ENCODE measurements around the gene REM1.
"Not testable (repeated sequence)": the region's sequence is repeated elsewhere in the genome, so short reads cannot be mapped to it uniquely, and the experiment has no call there.

DNA sequence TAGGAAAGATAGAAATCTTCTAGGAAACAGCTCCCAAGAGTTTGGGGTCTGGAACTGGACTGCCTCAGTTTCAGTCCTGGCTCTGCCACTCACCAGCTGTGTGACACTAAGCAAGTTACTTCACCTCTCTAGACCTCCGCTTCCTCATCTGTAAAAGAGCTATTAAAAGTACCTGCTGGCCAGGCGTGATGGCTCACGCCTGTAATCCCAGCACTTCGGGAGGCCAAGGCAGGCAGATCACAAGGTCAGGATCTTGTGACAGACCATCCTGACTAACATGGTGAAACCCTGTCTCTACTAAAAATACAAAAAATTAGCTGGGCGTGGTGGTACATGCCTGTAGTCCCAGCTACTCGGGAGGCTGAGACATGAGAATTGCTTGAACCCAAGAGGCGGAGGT is 46.2 kb downstream of the REM1 start:
- not testable (repeated sequence) for TF ChIP-seq EZH2 (IDR thresholded peaks at IDR 0.05; ENCODE audit: insufficient read depth, poor library complexity, severe bottlenecking); EZH2phosphoT487 (IDR thresholded peaks at IDR 0.05; ENCODE audit: insufficient read depth, low read depth)

Data from GM23248 (cell line).